Posterior cingulate gyrus (tissue), 11 donors: ENCODE results near the gene DOHH.

ENCODE experiments used
- DNase-seq, 10 donors: peaks; one replicate each; pipeline versions ENCODE4 v3.0.0 to v3.0.0-alpha.2; 2020 to 2021; ENCODE audit warnings: mixed read lengths in 3 of 10
- intact Hi-C: fragments of 100-400 bp; cut with DNase I; formaldehyde crosslinking; loops from one replicate; pipeline ENCODE4 v1.15.1; 2023

Gene DOHH

GRCh38 chr19:3481241-3482090 is 19.0 kb downstream of the DOHH start:
- DNase-seq, result no peak
- intact Hi-C loops, result no loop called here

- intact Hi-C loops, result no loop called here
- DNase-seq, result peak in 1 of 10 donors; percentile 82
Observed at GRCh38 chr19:3480383-3481091, 19.9 kb downstream of the DOHH start, which contains the start of gene SMIM24. TSS of gene SMIM24 (minus strand) at chr19:3480525. CDS start at chr19:3480463, 62 bp downstream.

- DNase-seq, result no peak
- intact Hi-C loops, result no loop called here
Observed at GRCh38 chr19:3479834-3480215, 20.6 kb downstream of the DOHH start.

GRCh38 chr19:3479177-3479833 is 21.2 kb downstream of the DOHH start:
- no peak for DNase-seq
- intact Hi-C loops, result no loop called here

GRCh38 chr19:3478409-3479176 is 21.9 kb downstream of the DOHH start:
- DNase-seq, result no peak
- intact Hi-C loops, result no loop called here

- DNase-seq, result no peak
- intact Hi-C loops, result no loop called here
Observed at GRCh38 chr19:3477951-3478350, 22.5 kb downstream of the DOHH start.

GRCh38 chr19:3477506-3477905 is 23.0 kb downstream of the DOHH start:
- intact Hi-C loops, result no loop called here
- DNase-seq, result no peak

GRCh38 chr19:3476830-3477229 is 23.6 kb downstream of the DOHH start:
- intact Hi-C loops, result no loop called here
- no peak for DNase-seq

GRCh38 chr19:3475449-3475848 is 25.0 kb downstream of the DOHH start:
- DNase-seq, result no peak
- intact Hi-C loops, result no loop called here

- no peak for DNase-seq
- intact Hi-C loops, result no loop called here
Observed at GRCh38 chr19:3474614-3475013, 25.9 kb downstream of the DOHH start.

GRCh38 chr19:3474010-3474409 is 26.5 kb downstream of the DOHH start:
- intact Hi-C loops, result no loop called here
- DNase-seq, result no peak

GRCh38 chr19:3471954-3472655 is 28.4 kb downstream of the DOHH start:
- intact Hi-C loops, result no loop called here
- peak in 5 of 10 donors; percentile 36 to 89 (median 53) for DNase-seq

- intact Hi-C loops, result no loop called here
- DNase-seq, result no peak
Observed at GRCh38 chr19:3470500-3471128, 29.9 kb downstream of the DOHH start.

- intact Hi-C loops, result no loop called here
- peak in 2 of 10 donors; percentile 20 to 86 for DNase-seq
Observed at GRCh38 chr19:3469638-3470499, 30.6 kb downstream of the DOHH start.

GRCh38 chr19:3468211-3468610 is 32.3 kb downstream of the DOHH start:
- no peak for DNase-seq
- intact Hi-C loops, result no loop called here

GRCh38 chr19:3467437-3468198 is 32.9 kb downstream of the DOHH start:
- DNase-seq, result no peak
- intact Hi-C loops, result no loop called here

GRCh38 chr19:3466635-3467034 is 33.8 kb downstream of the DOHH start:
- DNase-seq, result peak in 8 of 10 donors; percentile 23 to 86 (median 50)
- intact Hi-C loops, result no loop called here

- no peak for DNase-seq
- intact Hi-C loops, result no loop called here
Observed at GRCh38 chr19:3465552-3465951, 34.9 kb downstream of the DOHH start.
